GM18526 (cell line): Measurements from ENCODE around the gene RNF19B.

Experiments
- POLR2A ChIP-seq: IDR thresholded peaks from 3 replicates; pipeline ENCODE4 v1.6.1; 2011; ENCODE audit not compliant: insufficient read length; ENCODE audit errors: extremely low read depth

Gene RNF19B

GRCh38 chr1:32903991-32904785 is 60.4 kb downstream of the RNF19B start:
- no peak for TF ChIP-seq POLR2A

GRCh38 chr1:32902535-32902920 is 62.1 kb downstream of the RNF19B start:
- no peak for TF ChIP-seq POLR2A

GRCh38 chr1:32901823-32902534 is 62.6 kb downstream of the RNF19B start:
- TF ChIP-seq POLR2A: no peak

GRCh38 chr1:32900956-32901822 is 63.4 kb downstream of the RNF19B start, which contains the start of gene TMEM54:
Gene TMEM54 (minus strand): TSS chr1:32901389. CDS start chr1:32901238, 151 bp downstream.
- no peak for TF ChIP-seq POLR2A

- TF ChIP-seq POLR2A: no peak
These were observed 64.1 kb downstream of the RNF19B start for GRCh38 chr1:32900371-32900955.

- TF ChIP-seq POLR2A: no peak
These were observed 64.9 kb downstream of the RNF19B start for GRCh38 chr1:32899586-32900296.

- no peak for TF ChIP-seq POLR2A
These were observed 65.7 kb downstream of the RNF19B start for GRCh38 chr1:32898958-32899357.

- no peak for TF ChIP-seq POLR2A
These were observed 66.6 kb downstream of the RNF19B start for GRCh38 chr1:32898056-32898455.

- TF ChIP-seq POLR2A: no peak
These were observed 67.2 kb downstream of the RNF19B start for GRCh38 chr1:32897082-32898049.

GRCh38 chr1:32896451-32896850 is 68.2 kb downstream of the RNF19B start:
- TF ChIP-seq POLR2A: no peak

GRCh38 chr1:32895325-32896215 is 69.0 kb downstream of the RNF19B start:
- no peak for TF ChIP-seq POLR2A

GRCh38 chr1:32894681-32895080 is 69.9 kb downstream of the RNF19B start:
- TF ChIP-seq POLR2A: no peak

- no peak for TF ChIP-seq POLR2A
These were observed 70.5 kb downstream of the RNF19B start for GRCh38 chr1:32894019-32894600.
